Nucleus accumbens (tissue), 56 donors: ENCODE measurements around the gene MX1.
"Not testable (repeated sequence)": the region's sequence is repeated elsewhere in the genome, so short reads cannot be mapped to it uniquely, and the experiment has no call there.

Source experiments
- DNase-seq, 56 donors: peaks; one replicate each; lab custom pipeline; 2025; lab: John Stamatoyannopoulos, UW

MX1 gene

DNA sequence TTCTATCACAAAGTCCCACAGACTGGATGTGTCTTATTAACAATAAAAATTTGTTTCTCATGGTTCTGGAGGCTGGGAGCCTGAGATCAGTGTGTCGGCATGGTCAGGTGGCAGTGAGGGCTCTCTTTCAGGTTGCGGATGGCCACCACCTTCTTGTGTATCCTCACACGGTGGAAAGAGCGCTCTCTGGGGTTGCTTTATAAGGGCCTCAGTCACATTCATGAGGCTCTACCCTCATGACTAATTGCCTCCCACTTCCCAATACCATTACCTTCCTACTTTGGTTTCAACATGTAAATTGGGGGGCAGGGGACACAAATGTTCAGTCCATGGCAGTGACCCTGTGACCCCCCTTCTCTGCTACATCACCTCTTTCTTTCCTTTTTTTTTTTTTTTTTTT is 20.7 kb upstream of the MX1 start:
- DNase-seq, result no peak

- DNase-seq, result no peak
Measured at GRCh38 chr21:41406340-41406739, 19.7 kb upstream of the MX1 start.

- DNase-seq, result no peak
Measured at GRCh38 chr21:41407541-41408460, 18.2 kb upstream of the MX1 start.

DNA sequence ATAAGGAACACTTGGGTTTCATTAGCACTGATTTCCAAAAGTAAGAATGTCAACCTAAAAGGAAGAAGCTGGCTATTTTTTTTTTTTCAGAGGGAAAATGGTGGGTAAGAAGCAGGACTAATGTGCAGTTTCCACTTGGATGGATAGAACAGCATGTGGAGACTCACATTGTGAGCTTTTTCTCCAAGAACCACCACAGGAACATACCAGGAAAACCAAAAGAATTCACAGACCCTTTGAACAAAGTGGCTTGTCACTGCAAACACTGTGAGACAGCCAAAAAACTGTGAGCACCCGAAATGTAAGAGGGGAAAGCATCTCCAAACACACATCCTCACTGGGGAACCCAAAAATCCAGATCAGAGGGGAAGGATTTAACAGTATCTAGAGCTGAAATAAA is 15.7 kb upstream of the MX1 start:
- no peak for DNase-seq

GRCh38 chr21:41410767-41411448 is 15.1 kb upstream of the MX1 start:
- DNase-seq, result no peak

DNA sequence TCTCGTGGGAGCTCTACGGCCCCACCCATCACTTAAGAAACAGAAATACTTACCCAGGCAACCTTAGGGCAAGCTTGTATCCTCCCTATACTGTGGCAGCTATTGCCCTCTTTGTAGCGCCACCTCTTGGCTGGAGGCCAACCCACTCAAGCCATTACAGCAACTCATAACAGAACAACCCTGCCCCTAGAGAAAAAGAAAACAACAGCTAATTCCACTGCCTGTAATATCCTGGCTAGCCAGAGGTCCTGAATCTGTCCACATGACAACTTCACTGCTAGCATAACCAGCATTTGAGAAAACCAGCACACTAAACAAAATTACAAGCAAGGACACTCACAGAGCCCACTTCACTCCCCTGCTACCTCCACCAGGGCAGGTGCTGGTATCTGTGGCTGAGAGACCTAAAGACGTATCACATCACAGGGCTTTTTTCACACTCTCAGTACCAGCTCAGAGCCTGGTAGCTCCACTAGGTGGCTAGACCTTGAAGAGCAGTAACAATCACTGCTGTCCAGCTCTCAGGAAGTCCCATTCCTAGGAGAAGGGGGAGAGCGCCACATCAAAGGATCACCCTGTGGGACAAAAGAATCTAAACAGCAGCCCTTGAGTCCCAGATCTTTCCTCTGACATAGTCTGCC is 14.5 kb upstream of the MX1 start:
- no peak for DNase-seq

DNA sequence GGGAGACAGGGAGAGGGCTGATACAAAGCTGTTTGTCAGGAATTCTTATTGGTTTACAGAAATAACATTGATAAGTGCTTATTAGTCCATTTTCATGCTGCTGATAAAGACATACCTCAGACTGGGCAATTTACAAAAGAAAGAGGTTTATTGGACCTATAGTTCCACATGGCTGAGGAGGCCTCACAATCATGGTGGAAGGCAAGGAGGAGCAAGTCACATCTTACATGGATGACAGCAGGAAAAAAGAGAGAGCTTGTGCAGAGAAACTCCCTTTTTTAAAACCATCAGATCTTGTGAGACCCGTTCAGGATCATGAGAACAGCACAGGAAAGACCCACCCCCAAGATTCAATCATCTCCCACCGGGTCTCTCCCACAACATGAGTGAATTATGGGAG is 8.5 kb upstream of the MX1 start:
- not testable (repeated sequence) for DNase-seq

DNA sequence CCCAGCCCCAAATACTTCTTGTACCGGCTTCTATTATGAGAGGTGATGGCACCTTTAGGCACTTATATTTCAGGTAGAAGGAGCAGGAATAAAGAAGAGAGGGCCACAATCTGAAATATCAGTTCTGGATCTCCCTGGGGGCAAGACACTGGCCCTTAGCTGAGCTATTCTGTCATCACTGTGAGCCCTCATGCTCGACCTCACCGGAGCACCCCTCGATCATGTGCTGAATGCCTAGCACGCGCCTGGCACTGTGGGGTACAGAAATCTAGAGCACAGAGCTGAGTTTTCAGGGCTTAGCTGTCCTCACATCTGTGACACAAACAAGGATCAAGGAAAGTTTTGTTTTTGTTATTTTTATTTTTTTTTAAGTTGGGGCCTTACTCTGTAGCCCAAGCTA is 7.6 kb upstream of the MX1 start:
- DNase-seq, result no peak

DNA sequence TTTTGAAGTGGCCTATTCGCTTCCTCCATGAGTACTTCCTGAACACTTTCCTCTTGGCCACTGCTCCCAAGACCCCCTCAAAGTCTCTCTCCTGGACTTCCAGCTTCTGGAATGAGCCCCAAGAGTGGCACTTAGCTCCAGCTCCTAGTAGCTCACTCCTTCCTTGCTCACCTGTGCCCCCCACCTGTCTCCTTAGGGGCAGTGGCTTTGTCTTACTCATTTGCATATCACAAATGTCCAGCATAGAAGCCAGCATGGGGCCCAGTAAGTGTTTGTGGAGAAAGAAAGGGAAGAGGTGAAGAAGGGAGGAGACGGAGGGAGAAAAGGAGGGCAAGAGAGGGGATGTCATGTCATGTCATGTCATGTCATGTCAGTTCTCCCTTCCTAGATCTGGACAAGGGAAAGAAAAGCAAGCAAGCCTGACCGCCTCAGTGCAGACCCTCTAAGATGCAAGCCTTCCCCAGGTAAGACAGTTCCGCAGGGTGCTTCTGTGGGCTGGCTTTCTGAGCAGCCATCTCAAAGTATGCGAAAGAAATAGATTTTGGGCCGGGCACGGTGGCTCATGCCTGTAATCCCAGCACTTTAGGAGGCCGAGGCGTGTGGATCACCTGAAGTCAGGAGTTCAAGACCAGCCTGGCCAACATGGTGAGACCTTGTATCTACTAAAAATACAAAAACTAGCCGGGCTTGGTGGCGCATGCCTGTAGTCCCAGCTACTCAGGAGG is 6.9 kb upstream of the MX1 start:
- no peak for DNase-seq

DNA sequence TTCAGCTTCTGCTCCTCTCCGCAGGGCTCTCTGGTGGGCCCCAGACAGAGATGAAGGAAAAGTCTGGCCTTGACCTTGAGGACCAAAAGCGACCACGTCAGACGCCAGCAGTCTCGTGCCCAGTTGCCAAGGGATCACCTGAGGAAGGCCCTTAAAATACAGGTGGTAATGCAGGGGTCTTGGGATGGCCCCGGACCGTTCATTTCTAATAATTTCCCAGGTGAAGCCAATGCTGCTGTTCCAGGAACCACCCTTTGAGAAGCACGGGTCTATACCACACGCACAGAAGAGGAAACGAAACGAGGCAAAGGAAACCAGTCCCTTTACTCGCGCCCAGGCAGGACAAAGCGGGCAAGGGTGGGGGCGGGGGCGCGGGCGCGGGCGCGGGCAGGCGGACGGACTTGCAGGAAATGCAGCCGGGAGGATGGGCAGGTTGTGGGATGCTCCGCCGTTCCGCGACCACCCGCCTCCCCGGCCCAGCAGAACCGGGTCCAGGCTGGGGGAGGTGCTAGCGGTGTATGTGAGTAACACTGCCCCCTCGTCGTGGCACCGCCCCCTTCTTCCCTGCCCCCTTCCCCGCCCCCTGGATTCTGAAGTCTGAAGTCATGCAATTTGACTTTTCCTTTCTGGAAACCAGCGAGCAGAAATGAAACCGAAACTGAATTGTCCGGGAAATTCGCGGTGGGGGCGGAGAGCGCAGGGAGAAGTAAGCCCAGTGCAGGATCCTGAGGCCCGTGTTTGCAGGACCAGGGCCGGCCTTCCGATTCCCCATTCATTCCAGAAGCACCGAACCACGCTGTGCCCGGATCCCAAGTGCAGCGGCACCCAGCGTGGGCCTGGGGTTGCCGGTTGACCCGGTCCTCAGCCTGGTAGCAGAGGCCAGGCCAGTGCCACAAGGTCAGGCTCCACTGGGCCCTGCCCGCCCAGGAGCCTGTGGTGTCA is 5.8 kb upstream of the MX1 start:
- peak in 50 of 56 donors; percentile 8 to 89 (median 46) for DNase-seq

GRCh38 chr21:41420998-41421397 is 5.0 kb upstream of the MX1 start:
- DNase-seq, result not testable (repeated sequence)

GRCh38 chr21:41422546-41423304 is 3.3 kb upstream of the MX1 start:
- peak in 5 of 56 donors; percentile 10 to 45 (median 19) for DNase-seq

DNA sequence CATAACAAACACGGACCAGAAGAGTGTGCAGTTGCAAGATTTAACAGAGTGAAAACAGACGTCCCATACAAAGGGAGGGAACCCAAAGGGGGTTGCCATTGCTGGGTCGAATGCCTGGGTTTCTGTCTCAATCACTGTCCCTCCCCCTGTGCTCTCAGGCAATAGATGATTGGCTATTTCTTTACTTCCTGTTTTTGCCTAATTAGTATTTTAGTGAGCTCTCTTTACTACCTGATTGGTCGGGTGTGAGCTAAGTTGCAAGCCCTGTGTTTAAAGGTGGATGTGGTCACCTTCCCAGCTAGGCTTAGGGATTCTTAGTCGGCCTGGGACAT is 2.8 kb upstream of the MX1 start:
- DNase-seq, result not testable (repeated sequence)

- DNase-seq, result no peak
Measured at GRCh38 chr21:41425588-41425953, 468 bp upstream of the MX1 start.

- peak in 1 of 56 donors; percentile 33 for DNase-seq
Measured at GRCh38 chr21:41426676-41427404, 801 bp downstream of the MX1 start.

DNA sequence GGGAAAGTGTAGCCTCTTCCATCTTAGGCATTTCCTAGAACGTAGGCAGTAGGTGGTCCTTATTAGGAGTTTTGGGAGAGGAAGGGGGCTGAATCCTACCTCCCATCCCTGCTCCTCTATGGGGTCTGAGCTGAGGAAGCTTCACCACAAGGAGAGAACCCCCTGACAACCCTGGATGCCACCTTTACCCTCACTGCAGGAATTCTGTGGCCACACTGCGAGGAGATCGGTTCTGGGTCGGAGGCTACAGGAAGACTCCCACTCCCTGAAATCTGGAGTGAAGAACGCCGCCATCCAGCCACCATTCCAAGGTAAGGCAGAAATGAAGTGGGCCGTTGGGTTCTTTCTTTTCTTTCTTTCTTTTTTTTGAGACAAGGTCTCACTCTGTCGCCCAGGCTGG is 1.5 kb downstream of the MX1 start:
- DNase-seq, result no peak

- DNase-seq, result no peak
Measured at GRCh38 chr21:41428311-41428710, 2.3 kb downstream of the MX1 start.

GRCh38 chr21:41428847-41429246 is 2.8 kb downstream of the MX1 start:
- DNase-seq, result no peak
